ENCODE measurements around the gene GPC4. TPM values are rescaled to one million over a fixed set of nuclear protein-coding genes. Genes with fewer than 3 reads are reported as not detected.
"Not testable (repeated sequence)": the region's sequence is repeated elsewhere in the genome, so short reads cannot be mapped to it uniquely, and the experiment has no call there.

Gene GPC4
- total RNA-seq, 1 donor from 2014 or later, result 2.5 TPM

GRCh38 chrX:133365871-133366611 is 49.2 kb downstream of the GPC4 start:
- no peak for DNase-seq

GRCh38 chrX:133364865-133365264 is 50.4 kb downstream of the GPC4 start:
- DNase-seq, result no peak

- no peak for DNase-seq
Observed at GRCh38 chrX:133364196-133364595, 51.1 kb downstream of the GPC4 start.

GRCh38 chrX:133362538-133362937 is 52.8 kb downstream of the GPC4 start:
- DNase-seq, result no peak

- DNase-seq, result no peak
Observed at GRCh38 chrX:133359466-133359865, 55.8 kb downstream of the GPC4 start.

- DNase-seq, result no peak
Observed at GRCh38 chrX:133353233-133353632, 62.1 kb downstream of the GPC4 start.

GRCh38 chrX:133350751-133351150 is 64.5 kb downstream of the GPC4 start:
- no peak for DNase-seq

- DNase-seq, result no peak
Observed at GRCh38 chrX:133346026-133346425, 69.3 kb downstream of the GPC4 start.

GRCh38 chrX:133339566-133339965 is 75.7 kb downstream of the GPC4 start:
- no peak for DNase-seq

- no peak for DNase-seq
Observed at GRCh38 chrX:133337250-133337649, 78.0 kb downstream of the GPC4 start.

GRCh38 chrX:133335027-133335426 is 80.3 kb downstream of the GPC4 start:
- DNase-seq, result no peak

GRCh38 chrX:133333154-133333750 is 82.0 kb downstream of the GPC4 start:
- no peak for DNase-seq

GRCh38 chrX:133332737-133333136 is 82.6 kb downstream of the GPC4 start:
- DNase-seq, result no peak

- DNase-seq, result no peak
Observed at GRCh38 chrX:133330956-133331355, 84.3 kb downstream of the GPC4 start.

GRCh38 chrX:133325422-133325821 is 89.9 kb downstream of the GPC4 start:
- no peak for DNase-seq

GRCh38 chrX:133323431-133323830 is 91.9 kb downstream of the GPC4 start:
- DNase-seq, result no peak

- not testable (repeated sequence) for DNase-seq
Observed at GRCh38 chrX:133322269-133322668, 93.0 kb downstream of the GPC4 start.

- no peak for DNase-seq
Observed at GRCh38 chrX:133321451-133321850, 93.8 kb downstream of the GPC4 start.

- no peak for DNase-seq
Observed at GRCh38 chrX:133314281-133314680, 101.0 kb downstream of the GPC4 start.

- DNase-seq, result no peak
Observed at GRCh38 chrX:133308499-133308897, 106.8 kb downstream of the GPC4 start.

- no peak for DNase-seq
Observed at GRCh38 chrX:133307637-133308498, 107.4 kb downstream of the GPC4 start.

GRCh38 chrX:133307094-133307493 is 108.2 kb downstream of the GPC4 start:
- DNase-seq, result no peak

GRCh38 chrX:133306316-133306715 is 109.0 kb downstream of the GPC4 start:
- DNase-seq, result no peak

All from occipital lobe (tissue), 2 donors.